HG02588 (cell line): ENCODE measurements around the gene FANCC.

Experiments
- ATAC-seq: cut with Tn5 transposase; IDR thresholded peaks from one replicate; pipeline ENCODE4 v1.9.1; 2021; ENCODE audit warnings: mild to moderate bottlenecking, moderate library complexity; ENCODE audit not compliant: unreplicated experiment

FANCC gene

DNA sequence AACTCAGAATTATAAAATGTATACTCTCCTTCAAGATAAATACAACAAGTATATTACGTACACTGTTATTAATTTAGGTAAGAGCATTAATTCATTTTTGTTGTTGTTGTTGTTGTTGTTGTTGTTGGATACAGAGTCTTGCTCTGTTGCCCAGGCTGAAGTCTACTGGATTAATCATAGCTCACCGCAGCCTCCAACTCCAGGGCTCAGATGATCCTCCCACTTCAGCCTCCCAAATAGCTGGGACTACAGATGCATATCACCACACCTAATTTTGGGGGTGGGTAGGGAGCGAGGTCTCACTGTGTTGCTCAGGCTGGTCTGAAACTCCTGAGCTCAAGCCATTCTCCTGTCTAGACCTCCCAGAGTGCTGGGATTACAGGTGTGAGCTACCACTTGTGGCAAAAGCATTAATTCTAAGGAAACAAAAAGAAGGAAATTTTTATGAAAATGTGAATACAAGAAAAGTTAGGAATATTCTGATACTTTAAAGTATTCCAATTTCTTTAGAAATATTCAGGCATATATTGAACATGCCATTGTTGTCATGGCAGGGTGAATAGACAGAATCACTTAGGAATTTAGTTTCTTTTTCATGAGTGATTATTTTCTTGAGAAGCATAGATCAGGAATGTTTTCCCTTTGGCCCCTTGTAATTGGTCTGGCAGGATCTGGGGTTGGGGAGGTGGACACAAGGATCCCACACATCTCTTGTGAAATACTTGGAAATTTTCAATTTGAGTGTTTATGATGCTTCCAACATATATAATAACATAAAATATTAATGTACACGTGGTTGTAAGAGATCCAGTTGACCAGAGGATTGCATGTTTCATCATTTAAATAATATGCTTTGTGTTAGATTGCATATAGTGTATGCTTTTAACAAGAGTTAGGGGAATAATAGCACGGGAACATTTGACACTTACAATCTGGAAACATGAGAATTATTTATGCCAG lies 263.6 kb downstream of the FANCC start:
- ATAC-seq = no peak

DNA sequence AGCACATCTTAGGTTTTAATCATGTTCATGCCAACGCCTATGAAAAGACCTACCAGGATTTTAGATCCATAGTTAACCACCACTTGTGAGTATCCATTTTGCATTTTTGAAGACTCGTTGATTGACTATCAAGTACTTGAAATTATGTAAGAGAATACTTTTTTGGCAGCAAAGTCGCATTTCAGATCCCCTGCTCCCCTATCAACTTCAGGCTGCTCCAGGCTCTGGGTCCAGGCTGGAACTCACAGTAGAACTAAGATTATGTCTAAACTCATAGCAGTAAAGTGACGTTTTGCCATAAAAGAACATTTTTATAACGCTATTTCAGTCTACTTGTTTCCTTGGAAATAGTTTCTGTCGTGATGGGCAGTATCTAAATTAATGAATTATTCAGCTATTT lies 267.7 kb downstream of the FANCC start:
- no peak for ATAC-seq
